ENCODE results near the gene POMGNT1. TPM values are rescaled to one million over a fixed set of nuclear protein-coding genes. Genes with fewer than 3 reads are reported as not detected.

POMGNT1 gene
- total and polyA plus RNA-seq, 2 donors (not counting 3 experiments of a cell fraction or from before 2014, with no cell fraction given), result 64.4 to 67.5 TPM

DNA sequence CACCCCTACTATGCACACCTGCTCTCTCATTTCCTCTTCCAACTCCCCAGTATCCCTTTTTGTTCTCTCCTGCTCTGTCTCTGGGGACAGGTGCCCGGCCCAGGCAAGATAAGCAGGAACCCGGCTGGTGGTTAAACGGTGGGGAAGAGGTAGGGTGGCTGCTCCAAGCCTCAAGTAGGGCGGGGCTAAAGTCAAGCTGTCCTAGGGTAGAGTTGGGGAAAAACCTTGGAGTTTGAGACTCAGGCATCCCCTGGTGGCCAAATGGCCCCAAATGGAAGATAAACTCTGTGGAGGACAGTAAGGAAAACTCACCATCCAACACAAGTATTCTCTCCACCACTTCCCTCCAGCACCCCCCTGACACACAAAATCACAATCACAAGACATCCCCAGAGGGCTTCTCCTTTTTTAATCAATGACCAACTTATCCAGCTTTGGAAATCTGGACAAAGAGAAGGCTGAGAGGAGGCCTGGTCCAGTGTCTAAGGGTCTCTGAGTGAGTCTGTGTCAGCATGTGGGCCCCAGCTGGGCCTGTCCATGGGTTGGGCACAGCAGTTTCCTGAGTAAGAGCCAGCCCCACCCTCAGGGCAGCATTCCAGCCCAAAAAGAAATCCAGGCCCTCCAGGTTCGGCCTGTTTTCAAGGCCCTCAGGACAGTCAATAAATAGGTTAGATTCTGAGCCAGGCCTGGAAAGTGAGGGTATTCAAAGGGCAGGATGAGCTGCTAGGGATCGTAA is 9.8 kb downstream of the POMGNT1 start:
- dilution Hi-C loops (cut with MboI; ENCODE audit: extremely low pct_ligation_motif_present, low sequenced_read_pairs), result loop anchor here (25.0 kb wide), 1 partner anchor 151 kb away; no protein-coding TSS in a partner anchor
- TF ChIP-seq FOS (IDR thresholded peaks at IDR 0.05; ENCODE audit: borderline replicate concordance, insufficient read depth, low read length) (no peak), JUN (IDR thresholded peaks at IDR 0.05; ENCODE audit: borderline replicate concordance, insufficient read depth, insufficient read length, low read depth) (no peak), POLR2AphosphoS5 (IDR thresholded peaks at IDR 0.05; ENCODE audit: insufficient read depth, low read depth, low read length) (no peak), GATA2 (IDR thresholded peaks at IDR 0.05; ENCODE audit: insufficient read depth, insufficient read length, low read depth, low read length) (no peak), MYC (IDR thresholded peaks at IDR 0.05; ENCODE audit: low read depth, low read length) (no peak)
- TF ChIP-seq, protein P1, sequence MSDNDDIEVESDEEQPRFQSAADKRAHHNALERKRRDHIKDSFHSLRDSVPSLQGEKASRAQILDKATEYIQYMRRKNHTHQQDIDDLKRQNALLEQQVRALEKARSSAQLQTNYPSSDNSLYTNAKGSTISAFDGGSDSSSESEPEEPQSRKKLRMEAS (IDR thresholded peaks at IDR 0.05; ENCODE audit: insufficient read depth, insufficient read length), result no peak
- H4K20me1 ChIP-seq (replicated peaks; ENCODE audit: control insufficient read depth, extremely low read depth, insufficient read depth, low read length), result no peaks in the 10 kb centered on the region
- H3K4me1 ChIP-seq (ENCODE audit: control insufficient read depth, extremely low read depth, insufficient read depth, low read length), result peaks cover 5% of the 10 kb centered on the region
- H3K4me3 ChIP-seq (replicated peaks in 1 of 3; ENCODE audit: insufficient read depth in 1 of 3, low read depth in 1 of 3, low read length in 3 of 3), result no peak overlapping the region
- H3K27me3 ChIP-seq (ENCODE audit: control insufficient read depth in 2 of 2, insufficient read depth in 2 of 2, low read length in 2 of 2), result no peaks in the 10 kb centered on the region
- intact Hi-C loops (cut with micrococcal nuclease), result no loop called here
- no peak overlapping the region for H3K27ac ChIP-seq (ENCODE audit: insufficient read depth, low read depth, low read length)
- DNase-seq (ENCODE audit: low read depth, low spot score) (no peak), FAIRE-seq (no peak)
- ChIA-PET CTCF (interaction anchor here (0.6 kb wide), 2 partner anchors 32 to 35 kb away, joined by 3 read pairs; no protein-coding TSS in a partner anchor), POLR2A (no interaction called here)
- H3K36me3 ChIP-seq (ENCODE audit: control insufficient read depth in 2 of 2, extremely low read depth in 1 of 2, insufficient read depth in 2 of 2, low read length in 2 of 2), result peaks cover 0 to 26% of the 10 kb centered on the region in 2 experiments
- no TSS peak for BruUV-seq (replicated peaks)
- no peak overlapping the region for H3K4me2 ChIP-seq (ENCODE audit: insufficient read depth, low read length)
- H3K9me1 ChIP-seq (replicated peaks; ENCODE audit: control insufficient read depth, extremely low read depth, insufficient read depth, low read length), result no peaks in the 10 kb centered on the region
- H3K79me2 ChIP-seq (ENCODE audit: control insufficient read depth, insufficient read depth, low read length), result no peaks in the 10 kb centered on the region
- no peak overlapping the region for H3K9ac ChIP-seq (replicated peaks; ENCODE audit: extremely low read depth, insufficient read depth, low read length)
- H2AFZ ChIP-seq (ENCODE audit: low read depth, low read length), result no peak overlapping the region
- H3K9me3 ChIP-seq (replicated peaks; ENCODE audit: control insufficient read depth, insufficient read depth, low read length), result no peaks in the 10 kb centered on the region
